Fibroblast of the conjunctiva (primary cell): Measurements from ENCODE around the gene PIEZO2.
"Not testable (repeated sequence)": the region's sequence is repeated elsewhere in the genome, so short reads cannot be mapped to it uniquely, and the experiment has no call there.

ENCODE experiments used
- DNase-seq: peaks from one replicate; pipeline ENCODE4 v3.0.0-alpha.2; 2010; ENCODE audit warnings: low read depth

The PIEZO2 gene

GRCh38 chr18:10681581-10682367 lies 467.6 kb downstream of the PIEZO2 start:
- DNase-seq, result no peak

GRCh38 chr18:10680271-10680596 lies 469.1 kb downstream of the PIEZO2 start:
- no peak for DNase-seq

GRCh38 chr18:10679557-10680270 lies 469.7 kb downstream of the PIEZO2 start:
- DNase-seq, result no peak

GRCh38 chr18:10671441-10671840 lies 477.9 kb downstream of the PIEZO2 start:
- no peak for DNase-seq

GRCh38 chr18:10670856-10671255 lies 478.5 kb downstream of the PIEZO2 start:
- DNase-seq, result no peak

- no peak for DNase-seq
Measured at GRCh38 chr18:10669441-10670100, 479.8 kb downstream of the PIEZO2 start.

- DNase-seq, result no peak
Measured at GRCh38 chr18:10663750-10664149, 485.6 kb downstream of the PIEZO2 start.

- peak; percentile 67 for DNase-seq
Measured at GRCh38 chr18:10661317-10661716, 488.1 kb downstream of the PIEZO2 start.

- DNase-seq, result peak; percentile 77
Measured at GRCh38 chr18:10660179-10660884, 489.0 kb downstream of the PIEZO2 start.

GRCh38 chr18:10659594-10659993 lies 489.8 kb downstream of the PIEZO2 start:
- DNase-seq, result no peak

- DNase-seq, result no peak
Measured at GRCh38 chr18:10659000-10659399, 490.4 kb downstream of the PIEZO2 start.

- DNase-seq, result not testable (repeated sequence)
Measured at GRCh38 chr18:10644003-10644402, 505.4 kb downstream of the PIEZO2 start.

- not testable (repeated sequence) for DNase-seq
Measured at GRCh38 chr18:10642915-10643524, 506.3 kb downstream of the PIEZO2 start.

GRCh38 chr18:10638539-10638885 lies 510.9 kb downstream of the PIEZO2 start:
- DNase-seq, result not testable (repeated sequence)

- not testable (repeated sequence) for DNase-seq
Measured at GRCh38 chr18:10637858-10638538, 511.4 kb downstream of the PIEZO2 start.

GRCh38 chr18:10629076-10629475 lies 520.3 kb downstream of the PIEZO2 start:
- DNase-seq, result not testable (repeated sequence)

- not testable (repeated sequence) for DNase-seq
Measured at GRCh38 chr18:10626606-10627213, 522.7 kb downstream of the PIEZO2 start.

GRCh38 chr18:10623606-10624005 lies 525.8 kb downstream of the PIEZO2 start:
- DNase-seq, result not testable (repeated sequence)

GRCh38 chr18:10622982-10623381 lies 526.4 kb downstream of the PIEZO2 start:
- not testable (repeated sequence) for DNase-seq

- DNase-seq, result not testable (repeated sequence)
Measured at GRCh38 chr18:10620670-10621329, 528.6 kb downstream of the PIEZO2 start.
